IPS-15b (cell line): Measurements from ENCODE around the gene COX14.

Experiments
- H3K27me3 ChIP-seq: one replicate; pipeline ENCODE4 v1.6.1; 2013; ENCODE audit warnings: low read length; ENCODE audit not compliant: control insufficient read depth, insufficient read depth
- H3K36me3 ChIP-seq: one replicate; pipeline ENCODE4 v1.6.1; 2013; ENCODE audit warnings: low read length; ENCODE audit not compliant: control insufficient read depth, insufficient read depth
- H3K4me1 ChIP-seq: one replicate; pipeline ENCODE4 v1.6.1; 2013; ENCODE audit warnings: mild to moderate bottlenecking, low read length; ENCODE audit not compliant: control insufficient read depth, insufficient read depth
- H3K4me3 ChIP-seq: one replicate; pipeline ENCODE4 v1.5.1; 2013; ENCODE audit warnings: low read depth, low read length
- H3K9ac ChIP-seq: one replicate; pipeline ENCODE4 v1.6.1; 2013; ENCODE audit warnings: low read depth, mild to moderate bottlenecking, low read length
- H3K9me3 ChIP-seq: one replicate; pipeline ENCODE4 v1.6.1; 2013; ENCODE audit warnings: mild to moderate bottlenecking, low read length; ENCODE audit not compliant: control insufficient read depth, insufficient read depth

COX14 gene

GRCh38 chr12:50103351-50103750, 8.7 kb upstream of the COX14 start:
- H3K36me3 ChIP-seq, result peaks cover 21% of the 10 kb centered on the region
- H3K27me3 ChIP-seq, result no peaks in the 10 kb centered on the region
- peaks cover 8% of the 10 kb centered on the region for H3K4me1 ChIP-seq
- no peak overlapping the region for H3K4me3 ChIP-seq
- H3K9me3 ChIP-seq, result no peaks in the 10 kb centered on the region
- H3K9ac ChIP-seq, result no peak overlapping the region

GRCh38 chr12:50103767-50104321, 8.2 kb upstream of the COX14 start, which contains the start of gene GPD1:
TSS of gene GPD1 (plus strand) at chr12:50104008. CDS start at chr12:50104051, 43 bp downstream.
- H3K4me3 ChIP-seq, result no peak within 1 kb of the TSS

GRCh38 chr12:50104417-50105366, 7.3 kb upstream of the COX14 start:
- no peak overlapping the region for H3K4me3 ChIP-seq
- H3K9ac ChIP-seq, result no peak overlapping the region
- H3K9me3 ChIP-seq, result no peaks in the 10 kb centered on the region
- H3K36me3 ChIP-seq, result peaks cover 7% of the 10 kb centered on the region
- H3K27me3 ChIP-seq, result no peaks in the 10 kb centered on the region
- H3K4me1 ChIP-seq, result peaks cover 8% of the 10 kb centered on the region

More at GRCh38 chr12:50103767-50104321, 8.2 kb upstream of the COX14 start, which contains the start of gene GPD1:
- peaks cover 8% of the 10 kb centered on the region for H3K4me1 ChIP-seq
- H3K36me3 ChIP-seq, result peaks cover 16% of the 10 kb centered on the region
- no peak within 1 kb of the TSS for H3K9ac ChIP-seq
- H3K27me3 ChIP-seq, result no peaks in the 10 kb centered on the region
- no peaks in the 10 kb centered on the region for H3K9me3 ChIP-seq

GRCh38 chr12:50105913-50106450, 6.1 kb upstream of the COX14 start:
- Histone ChIP-seq H3K9me3 (no peaks in the 10 kb centered on the region), H3K4me3 (no peak overlapping the region), H3K36me3 (no peaks in the 10 kb centered on the region), H3K4me1 (peaks cover 20% of the 10 kb centered on the region), H3K27me3 (no peaks in the 10 kb centered on the region), H3K9ac (no peak overlapping the region)

- Histone ChIP-seq H3K9ac (no peak overlapping the region), H3K4me3 (no peak overlapping the region), H3K9me3 (no peaks in the 10 kb centered on the region), H3K27me3 (no peaks in the 10 kb centered on the region), H3K36me3 (no peaks in the 10 kb centered on the region), H3K4me1 (peaks cover 22% of the 10 kb centered on the region)
Observed at GRCh38 chr12:50106907-50107306, 5.1 kb upstream of the COX14 start.

GRCh38 chr12:50107416-50108268, 4.4 kb upstream of the COX14 start:
- H3K36me3 ChIP-seq, result no peaks in the 10 kb centered on the region

GRCh38 chr12:50109319-50109718, 2.7 kb upstream of the COX14 start:
- Histone ChIP-seq H3K9me3 (no peaks in the 10 kb centered on the region), H3K36me3 (no peaks in the 10 kb centered on the region), H3K9ac (no peak overlapping the region), H3K4me3 (no peak overlapping the region), H3K4me1 (peaks cover 14% of the 10 kb centered on the region), H3K27me3 (no peaks in the 10 kb centered on the region)

More at GRCh38 chr12:50107416-50108268, 4.4 kb upstream of the COX14 start:
- H3K9ac ChIP-seq, result no peak overlapping the region
- no peaks in the 10 kb centered on the region for H3K9me3 ChIP-seq
- H3K4me1 ChIP-seq, result peaks cover 22% of the 10 kb centered on the region
- H3K4me3 ChIP-seq, result no peak overlapping the region
- no peaks in the 10 kb centered on the region for H3K27me3 ChIP-seq

GRCh38 chr12:50110127-50110761, 1.8 kb upstream of the COX14 start:
- H3K36me3 ChIP-seq, result no peaks in the 10 kb centered on the region
- peak overlapping the region; percentile 22 for H3K4me3 ChIP-seq
- H3K9me3 ChIP-seq, result no peaks in the 10 kb centered on the region
- H3K4me1 ChIP-seq, result peaks cover 14% of the 10 kb centered on the region
- H3K27me3 ChIP-seq, result no peaks in the 10 kb centered on the region
- H3K9ac ChIP-seq, result peak overlapping the region; percentile 37

GRCh38 chr12:50110762-50111351, 1.2 kb upstream of the COX14 start:
- H3K4me3 ChIP-seq, result peak overlapping the region; percentile 58
- no peaks in the 10 kb centered on the region for H3K9me3 ChIP-seq
- peak overlapping the region; percentile 37 for H3K9ac ChIP-seq
- peaks cover 14% of the 10 kb centered on the region for H3K4me1 ChIP-seq
- H3K27me3 ChIP-seq, result no peaks in the 10 kb centered on the region
- peaks cover 4% of the 10 kb centered on the region for H3K36me3 ChIP-seq

GRCh38 chr12:50111395-50111692, 692 bp upstream of the COX14 start:
- H3K9ac ChIP-seq, result peak overlapping the region; percentile 37
- H3K9me3 ChIP-seq, result no peaks in the 10 kb centered on the region
- H3K27me3 ChIP-seq, result no peaks in the 10 kb centered on the region
- H3K4me1 ChIP-seq, result peaks cover 14% of the 10 kb centered on the region
- H3K36me3 ChIP-seq, result peaks cover 4% of the 10 kb centered on the region
- peak overlapping the region; percentile 58 for H3K4me3 ChIP-seq
